NCI-H1436 treated with DMSO at 0.1 percent for 48 hours (cell line): ENCODE results near the gene DACH1.

Experiments
- DNase-seq: peaks from one replicate; lab custom pipeline; 2025; lab: John Stamatoyannopoulos, UW

The DACH1 gene

DNA sequence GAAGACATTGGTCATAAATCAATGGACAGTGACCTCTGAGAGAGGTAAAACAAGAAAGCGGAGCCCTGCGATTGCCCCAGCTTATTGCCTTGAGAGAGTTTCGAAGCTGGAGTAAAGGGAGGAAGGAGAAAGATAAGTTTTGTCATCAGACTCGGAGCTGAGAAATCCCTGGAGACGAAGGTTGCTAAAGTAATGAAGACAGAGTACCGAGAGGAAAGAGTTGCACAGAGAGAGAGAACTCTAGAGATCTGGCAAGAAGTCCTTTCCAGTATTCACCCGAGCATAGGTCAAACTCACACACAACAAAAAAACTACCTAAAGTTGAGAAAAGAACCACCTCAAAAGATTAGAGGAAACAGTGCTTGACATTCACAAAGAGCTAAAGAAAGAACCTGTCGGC is 472.0 kb downstream of the DACH1 start:
- no peak for DNase-seq

DNA sequence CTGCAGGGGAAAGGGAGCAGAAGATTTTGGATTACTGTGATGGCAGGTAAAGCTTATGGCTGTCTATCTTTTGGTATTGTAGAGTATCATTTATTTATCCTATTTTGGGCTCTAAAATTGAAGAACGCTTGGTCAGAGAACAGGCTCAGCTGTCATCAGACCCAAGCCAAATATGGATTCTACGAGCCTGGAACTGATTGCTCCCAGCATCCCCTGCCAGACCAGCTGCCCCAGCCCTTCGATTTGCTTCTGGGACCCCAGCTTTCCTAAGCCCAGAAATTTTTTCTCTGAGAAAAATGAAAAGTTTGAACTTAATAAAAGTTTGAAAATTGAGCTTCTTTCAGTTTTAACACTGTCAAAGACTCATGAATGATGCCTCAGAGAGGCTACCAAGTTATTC is 472.8 kb downstream of the DACH1 start:
- DNase-seq = no peak
